ENCODE results near the gene HOXB2.

The HOXB2 gene

DNA sequence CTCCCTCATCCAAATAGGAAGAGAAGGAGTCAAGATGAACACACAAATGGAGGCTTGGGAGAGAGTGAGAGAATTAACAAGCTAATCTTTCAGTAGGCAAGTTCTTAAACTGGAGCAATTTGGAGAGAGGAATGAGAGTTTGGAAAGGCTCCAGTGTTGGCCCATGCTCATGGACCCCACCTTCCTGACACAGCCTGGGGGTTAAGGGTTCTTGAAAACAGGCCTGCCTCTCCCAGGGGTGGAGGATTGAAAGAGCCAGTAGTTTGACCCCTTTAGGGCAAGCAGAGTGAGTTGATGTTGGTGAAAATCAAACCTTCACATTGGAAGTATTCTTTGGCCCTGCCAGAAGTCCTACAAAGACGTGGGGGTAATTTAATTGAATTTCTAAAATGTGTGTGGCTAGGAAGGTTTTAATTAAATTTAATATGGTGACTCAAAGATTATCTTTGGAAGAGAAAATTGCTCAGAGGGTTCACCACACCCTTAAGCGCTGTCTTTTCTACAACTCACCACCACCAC, 39.4 kb upstream of the HOXB2 start:
- peak overlapping the region; percentile 92 for H3K27ac ChIP-seq (ENCODE audit: extremely low read depth, low read depth, low read length)
- H3K9me3 ChIP-seq (ENCODE audit: control insufficient read depth, insufficient read depth, low read depth, low read length): no peaks in the 10 kb centered on the region
- ChIA-PET CTCF (interaction anchor here (0.6 to 2.4 kb wide), 11 partner anchors 9 to 369 kb away, joined by 3 to 15 read pairs (median 5); partner anchors contain the start of gene HOXB5), POLR2A (interaction anchor here (1.1 to 1.2 kb wide), 2 partner anchors 26 to 43 kb away, joined by 3 to 5 read pairs; no protein-coding TSS in a partner anchor)
- peaks cover 57% of the 10 kb centered on the region for H3K4me1 ChIP-seq (ENCODE audit: control insufficient read depth, insufficient read depth, low read length)
- H3K4me3 ChIP-seq (ENCODE audit: low read depth, low read length): no peak overlapping the region
- peaks cover 0 to 21% of the 10 kb centered on the region in 2 experiments; a peak in 1 of 3 replicates for H3K36me3 ChIP-seq (ENCODE audit: control insufficient read depth in 2 of 2, insufficient read depth in 1 of 2, low read length in 2 of 2)
- TF ChIP-seq, protein P1, sequence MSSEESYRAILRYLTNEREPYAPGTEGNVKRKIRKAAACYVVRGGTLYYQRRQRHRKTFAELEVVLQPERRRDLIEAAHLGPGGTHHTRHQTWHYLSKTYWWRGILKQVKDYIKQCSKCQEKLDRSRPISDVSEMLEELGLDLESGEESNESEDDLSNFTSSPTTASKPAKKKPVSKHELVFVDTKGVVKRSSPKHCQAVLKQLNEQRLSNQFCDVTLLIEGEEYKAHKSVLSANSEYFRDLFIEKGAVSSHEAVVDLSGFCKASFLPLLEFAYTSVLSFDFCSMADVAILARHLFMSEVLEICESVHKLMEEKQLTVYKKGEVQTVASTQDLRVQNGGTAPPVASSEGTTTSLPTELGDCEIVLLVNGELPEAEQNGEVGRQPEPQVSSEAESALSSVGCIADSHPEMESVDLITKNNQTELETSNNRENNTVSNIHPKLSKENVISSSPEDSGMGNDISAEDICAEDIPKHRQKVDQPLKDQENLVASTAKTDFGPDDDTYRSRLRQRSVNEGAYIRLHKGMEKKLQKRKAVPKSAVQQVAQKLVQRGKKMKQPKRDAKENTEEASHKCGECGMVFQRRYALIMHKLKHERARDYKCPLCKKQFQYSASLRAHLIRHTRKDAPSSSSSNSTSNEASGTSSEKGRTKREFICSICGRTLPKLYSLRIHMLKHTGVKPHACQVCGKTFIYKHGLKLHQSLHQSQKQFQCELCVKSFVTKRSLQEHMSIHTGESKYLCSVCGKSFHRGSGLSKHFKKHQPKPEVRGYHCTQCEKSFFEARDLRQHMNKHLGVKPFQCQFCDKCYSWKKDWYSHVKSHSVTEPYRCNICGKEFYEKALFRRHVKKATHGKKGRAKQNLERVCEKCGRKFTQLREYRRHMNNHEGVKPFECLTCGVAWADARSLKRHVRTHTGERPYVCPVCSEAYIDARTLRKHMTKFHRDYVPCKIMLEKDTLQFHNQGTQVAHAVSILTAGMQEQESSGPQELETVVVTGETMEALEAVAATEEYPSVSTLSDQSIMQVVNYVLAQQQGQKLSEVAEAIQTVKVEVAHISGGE (tag by site-specific recombination; conservative IDR thresholded peaks at IDR 0.05; ENCODE audit: low read depth): no peak
- TF ChIP-seq, protein P2, sequence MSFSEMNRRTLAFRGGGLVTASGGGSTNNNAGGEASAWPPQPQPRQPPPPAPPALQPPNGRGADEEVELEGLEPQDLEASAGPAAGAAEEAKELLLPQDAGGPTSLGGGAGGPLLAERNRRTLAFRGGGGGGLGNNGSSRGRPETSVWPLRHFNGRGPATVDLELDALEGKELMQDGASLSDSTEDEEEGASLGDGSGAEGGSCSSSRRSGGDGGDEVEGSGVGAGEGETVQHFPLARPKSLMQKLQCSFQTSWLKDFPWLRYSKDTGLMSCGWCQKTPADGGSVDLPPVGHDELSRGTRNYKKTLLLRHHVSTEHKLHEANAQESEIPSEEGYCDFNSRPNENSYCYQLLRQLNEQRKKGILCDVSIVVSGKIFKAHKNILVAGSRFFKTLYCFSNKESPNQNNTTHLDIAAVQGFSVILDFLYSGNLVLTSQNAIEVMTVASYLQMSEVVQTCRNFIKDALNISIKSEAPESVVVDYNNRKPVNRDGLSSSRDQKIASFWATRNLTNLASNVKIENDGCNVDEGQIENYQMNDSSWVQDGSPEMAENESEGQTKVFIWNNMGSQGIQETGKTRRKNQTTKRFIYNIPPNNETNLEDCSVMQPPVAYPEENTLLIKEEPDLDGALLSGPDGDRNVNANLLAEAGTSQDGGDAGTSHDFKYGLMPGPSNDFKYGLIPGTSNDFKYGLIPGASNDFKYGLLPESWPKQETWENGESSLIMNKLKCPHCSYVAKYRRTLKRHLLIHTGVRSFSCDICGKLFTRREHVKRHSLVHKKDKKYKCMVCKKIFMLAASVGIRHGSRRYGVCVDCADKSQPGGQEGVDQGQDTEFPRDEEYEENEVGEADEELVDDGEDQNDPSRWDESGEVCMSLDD (tag by site-specific recombination; IDR thresholded peaks at IDR 0.05): no peak
- TF ChIP-seq ZNF169 (tag by site-specific recombination; IDR thresholded peaks at IDR 0.05) (no peak), HOXD13 (CRISPR knock-in tag; IDR thresholded peaks at IDR 0.05; ENCODE audit: borderline replicate concordance) (no peak), ZNF112 (tag by site-specific recombination; IDR thresholded peaks at IDR 0.05) (no peak), ZNF16 (tag by site-specific recombination; IDR thresholded peaks at IDR 0.05; ENCODE audit: low read depth) (no peak), GLIS1 (tag by site-specific recombination; IDR thresholded peaks at IDR 0.05) (peak; percentile 49; the same call in 1 of the 2 replicates), SCRT2 (tag by site-specific recombination; IDR thresholded peaks at IDR 0.05) (no peak), OSR2 (tag by site-specific recombination; IDR thresholded peaks at IDR 0.05) (no peak), ZNF707 (tag by site-specific recombination; IDR thresholded peaks at IDR 0.05) (no peak), ZNF335 (tag by site-specific recombination; conservative IDR thresholded peaks at IDR 0.05) (peak; percentile 39), BCL11B (tag by site-specific recombination; IDR thresholded peaks at IDR 0.05; ENCODE audit: low read depth) (no peak), ZFP37 (tag by site-specific recombination; IDR thresholded peaks at IDR 0.05) (no peak), ZNF48 (tag by site-specific recombination; IDR thresholded peaks at IDR 0.05) (no peak), ZFHX2 (tag by site-specific recombination; conservative IDR thresholded peaks at IDR 0.05) (no peak), ZNF501 (tag by site-specific recombination; IDR thresholded peaks at IDR 0.05) (no peak), ZNF324 (tag by site-specific recombination; IDR thresholded peaks at IDR 0.05) (no peak), ZNF677 (tag by site-specific recombination; IDR thresholded peaks at IDR 0.05) (no peak), ZNF473 (tag by site-specific recombination; IDR thresholded peaks at IDR 0.05) (no peak), SP7 (tag by site-specific recombination; IDR thresholded peaks at IDR 0.05) (no peak; the same call in 1 of the 2 replicates)
- TF ChIP-seq, protein P3, sequence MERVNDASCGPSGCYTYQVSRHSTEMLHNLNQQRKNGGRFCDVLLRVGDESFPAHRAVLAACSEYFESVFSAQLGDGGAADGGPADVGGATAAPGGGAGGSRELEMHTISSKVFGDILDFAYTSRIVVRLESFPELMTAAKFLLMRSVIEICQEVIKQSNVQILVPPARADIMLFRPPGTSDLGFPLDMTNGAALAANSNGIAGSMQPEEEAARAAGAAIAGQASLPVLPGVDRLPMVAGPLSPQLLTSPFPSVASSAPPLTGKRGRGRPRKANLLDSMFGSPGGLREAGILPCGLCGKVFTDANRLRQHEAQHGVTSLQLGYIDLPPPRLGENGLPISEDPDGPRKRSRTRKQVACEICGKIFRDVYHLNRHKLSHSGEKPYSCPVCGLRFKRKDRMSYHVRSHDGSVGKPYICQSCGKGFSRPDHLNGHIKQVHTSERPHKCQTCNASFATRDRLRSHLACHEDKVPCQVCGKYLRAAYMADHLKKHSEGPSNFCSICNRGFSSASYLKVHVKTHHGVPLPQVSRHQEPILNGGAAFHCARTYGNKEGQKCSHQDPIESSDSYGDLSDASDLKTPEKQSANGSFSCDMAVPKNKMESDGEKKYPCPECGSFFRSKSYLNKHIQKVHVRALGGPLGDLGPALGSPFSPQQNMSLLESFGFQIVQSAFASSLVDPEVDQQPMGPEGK (tag by site-specific recombination; IDR thresholded peaks at IDR 0.05): no peak
- TF ChIP-seq, protein P4, sequence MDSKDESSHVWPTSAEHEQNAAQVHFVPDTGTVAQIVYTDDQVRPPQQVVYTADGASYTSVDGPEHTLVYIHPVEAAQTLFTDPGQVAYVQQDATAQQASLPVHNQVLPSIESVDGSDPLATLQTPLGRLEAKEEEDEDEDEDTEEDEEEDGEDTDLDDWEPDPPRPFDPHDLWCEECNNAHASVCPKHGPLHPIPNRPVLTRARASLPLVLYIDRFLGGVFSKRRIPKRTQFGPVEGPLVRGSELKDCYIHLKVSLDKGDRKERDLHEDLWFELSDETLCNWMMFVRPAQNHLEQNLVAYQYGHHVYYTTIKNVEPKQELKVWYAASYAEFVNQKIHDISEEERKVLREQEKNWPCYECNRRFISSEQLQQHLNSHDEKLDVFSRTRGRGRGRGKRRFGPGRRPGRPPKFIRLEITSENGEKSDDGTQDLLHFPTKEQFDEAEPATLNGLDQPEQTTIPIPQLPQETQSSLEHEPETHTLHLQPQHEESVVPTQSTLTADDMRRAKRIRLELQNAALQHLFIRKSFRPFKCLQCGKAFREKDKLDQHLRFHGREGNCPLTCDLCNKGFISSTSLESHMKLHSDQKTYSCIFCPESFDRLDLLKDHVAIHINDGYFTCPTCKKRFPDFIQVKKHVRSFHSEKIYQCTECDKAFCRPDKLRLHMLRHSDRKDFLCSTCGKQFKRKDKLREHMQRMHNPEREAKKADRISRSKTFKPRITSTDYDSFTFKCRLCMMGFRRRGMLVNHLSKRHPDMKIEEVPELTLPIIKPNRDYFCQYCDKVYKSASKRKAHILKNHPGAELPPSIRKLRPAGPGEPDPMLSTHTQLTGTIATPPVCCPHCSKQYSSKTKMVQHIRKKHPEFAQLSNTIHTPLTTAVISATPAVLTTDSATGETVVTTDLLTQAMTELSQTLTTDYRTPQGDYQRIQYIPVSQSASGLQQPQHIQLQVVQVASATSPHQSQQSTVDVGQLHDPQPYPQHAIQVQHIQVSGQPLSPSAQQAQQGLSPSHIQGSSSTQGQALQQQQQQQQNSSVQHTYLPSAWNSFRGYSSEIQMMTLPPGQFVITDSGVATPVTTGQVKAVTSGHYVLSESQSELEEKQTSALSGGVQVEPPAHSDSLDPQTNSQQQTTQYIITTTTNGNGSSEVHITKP (tag by site-specific recombination; IDR thresholded peaks at IDR 0.05): no peak
- TF ChIP-seq, protein P5, sequence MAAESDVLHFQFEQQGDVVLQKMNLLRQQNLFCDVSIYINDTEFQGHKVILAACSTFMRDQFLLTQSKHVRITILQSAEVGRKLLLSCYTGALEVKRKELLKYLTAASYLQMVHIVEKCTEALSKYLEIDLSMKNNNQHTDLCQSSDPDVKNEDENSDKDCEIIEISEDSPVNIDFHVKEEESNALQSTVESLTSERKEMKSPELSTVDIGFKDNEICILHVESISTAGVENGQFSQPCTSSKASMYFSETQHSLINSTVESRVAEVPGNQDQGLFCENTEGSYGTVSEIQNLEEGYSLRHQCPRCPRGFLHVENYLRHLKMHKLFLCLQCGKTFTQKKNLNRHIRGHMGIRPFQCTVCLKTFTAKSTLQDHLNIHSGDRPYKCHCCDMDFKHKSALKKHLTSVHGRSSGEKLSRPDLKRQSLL (tag by site-specific recombination; IDR thresholded peaks at IDR 0.05): no peak
